Immature natural killer cell (primary cell): ENCODE measurements around the gene RING1. TPM values are rescaled to one million over a fixed set of nuclear protein-coding genes. Genes with fewer than 3 reads are reported as not detected.

ENCODE experiments used
- DNase-seq, 3 donors: peaks; one replicate each; pipeline ENCODE4 v3.0.0; 2022; ENCODE audit warnings: mixed read lengths in 1 of 3
- H3K27ac Mint-ChIP-seq, 6 donors: one replicate each; pipeline ENCODE4 v1.8.0; 2020; ENCODE audit warnings: mixed read lengths in 6 of 6, mild to moderate bottlenecking in 5 of 6, inconsistent platforms in 4 of 6, moderate library complexity in 3 of 6
- H3K27me3 Mint-ChIP-seq, 3 donors: one replicate each; pipeline ENCODE4 v1.8.0; 2020 to 2021; ENCODE audit warnings: low read depth in 3 of 3, mild to moderate bottlenecking in 3 of 3, mixed read lengths in 3 of 3, moderate library complexity in 3 of 3, inconsistent platforms in 1 of 3
- H3K36me3 Mint-ChIP-seq, 3 donors: one replicate each; pipeline ENCODE4 v1.8.0; 2020; ENCODE audit warnings: mixed read lengths in 3 of 3, inconsistent platforms in 2 of 3, mild to moderate bottlenecking in 2 of 3
- H3K4me1 Mint-ChIP-seq, 2 donors: one replicate each; pipeline ENCODE4 v1.8.0; 2020; ENCODE audit warnings: inconsistent platforms in 2 of 2, mild to moderate bottlenecking in 2 of 2, mixed read lengths in 2 of 2, moderate library complexity in 1 of 2
- H3K4me3 Mint-ChIP-seq, 5 donors: one replicate each; pipeline ENCODE4 v1.8.0; 2020; ENCODE audit warnings: mild to moderate bottlenecking in 5 of 5, mixed read lengths in 5 of 5, inconsistent platforms in 3 of 5, moderate library complexity in 3 of 5
- H3K9me3 Mint-ChIP-seq, 6 donors: one replicate each; pipeline ENCODE4 v1.8.0; 2020; ENCODE audit warnings: mild to moderate bottlenecking in 6 of 6, mixed read lengths in 6 of 6, inconsistent platforms in 4 of 6, moderate library complexity in 3 of 6
- polyA plus RNA-seq, 3 donors: library from polyadenylated mRNA; unstranded; fragments of 300-500 nt; fragmentation: Illumina TruSeq; gene quantifications; one replicate each; pipeline ENCODE4 v1.2.3, GENCODE V29; 2021

RING1 gene
- polyA plus RNA-seq, 3 donors from 2014 or later: 5.5 to 9.5 (median 9.2) TPM

DNA sequence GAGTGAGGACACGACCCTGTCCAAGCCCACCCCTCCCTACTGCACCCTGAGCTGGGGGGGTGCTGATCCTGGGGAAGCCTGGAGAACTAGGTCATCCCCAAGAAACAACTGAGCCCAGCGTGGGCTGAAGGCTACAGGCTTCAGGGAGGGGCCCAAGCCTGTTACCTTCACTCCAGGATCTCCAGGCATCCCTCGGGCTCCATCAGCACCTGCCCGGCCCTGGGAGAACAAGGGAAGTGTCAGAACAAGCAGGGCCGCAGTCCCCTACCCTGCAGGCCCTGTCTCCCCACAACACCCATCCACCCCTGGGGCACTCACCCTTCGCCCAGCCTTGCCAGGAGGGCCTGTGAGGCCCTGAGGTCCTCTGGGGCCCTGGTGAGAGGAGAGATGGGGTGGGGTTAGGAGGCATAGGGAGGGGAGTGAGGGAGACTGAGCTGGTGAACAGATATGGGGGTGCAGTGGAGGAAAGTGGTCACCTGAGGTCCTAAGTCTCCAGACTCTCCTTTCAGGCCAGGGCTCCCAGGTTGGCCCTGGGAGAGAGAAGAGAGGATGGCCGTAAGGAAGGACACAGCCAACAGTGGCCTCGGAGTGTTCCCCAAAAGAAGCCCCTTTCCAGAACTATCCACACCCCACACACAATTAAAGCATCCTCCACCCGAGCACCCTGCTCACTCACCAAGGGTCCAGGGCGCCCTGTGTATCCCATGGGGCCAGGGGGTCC, 29.4 kb upstream of the RING1 start:
- H3K27me3 Mint-ChIP-seq: peaks cover 9 to 16% (median 9%) of the 10 kb centered on the region in 3 donors

DNA sequence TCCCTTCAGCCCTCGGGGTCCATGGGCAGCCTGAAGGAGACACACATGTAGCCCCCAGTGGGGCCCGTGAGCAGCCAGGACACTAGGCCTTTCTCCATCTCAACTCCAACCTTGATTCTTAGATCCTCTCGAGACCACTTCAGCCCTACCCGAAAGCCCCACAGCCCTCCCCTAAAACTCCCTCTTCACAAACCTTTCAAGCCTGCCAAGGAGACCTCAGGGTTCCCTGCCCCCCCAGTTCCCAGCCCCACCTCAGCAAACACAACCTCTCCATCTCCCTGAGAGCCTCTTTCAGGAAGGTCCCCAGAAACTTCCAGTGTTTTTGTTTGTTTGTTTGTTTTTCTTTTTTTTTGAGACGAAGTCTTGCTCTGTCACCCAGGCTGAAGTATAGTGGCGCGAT, 27.2 kb upstream of the RING1 start:
- H3K36me3 Mint-ChIP-seq: peaks cover 16 to 21% (median 19%) of the 10 kb centered on the region in 3 donors
- peak overlapping the region in 3 of 6 donors; percentile 11 to 40 (median 36) for H3K27ac Mint-ChIP-seq
- DNase-seq: no peak
- peaks cover 5 to 12% (median 9%) of the 10 kb centered on the region in 3 donors for H3K27me3 Mint-ChIP-seq
- no peak overlapping the region for H3K4me3 Mint-ChIP-seq
- H3K9me3 Mint-ChIP-seq: peaks cover 2 to 11% (median 7%) of the 10 kb centered on the region in 6 donors
- H3K4me1 Mint-ChIP-seq: peaks cover 20 to 24% of the 10 kb centered on the region in 2 donors

More for the DNA sequence above, 29.4 kb upstream of the RING1 start:
- Mint-ChIP-seq H3K36me3 (peaks cover 12 to 14% (median 13%) of the 10 kb centered on the region in 3 donors), H3K4me1 (peaks cover 15 to 16% of the 10 kb centered on the region in 2 donors), H3K9me3 (peaks cover 2 to 11% (median 7%) of the 10 kb centered on the region in 6 donors), H3K27ac (no peak overlapping the region), H3K4me3 (no peak overlapping the region)
- no peak for DNase-seq

DNA sequence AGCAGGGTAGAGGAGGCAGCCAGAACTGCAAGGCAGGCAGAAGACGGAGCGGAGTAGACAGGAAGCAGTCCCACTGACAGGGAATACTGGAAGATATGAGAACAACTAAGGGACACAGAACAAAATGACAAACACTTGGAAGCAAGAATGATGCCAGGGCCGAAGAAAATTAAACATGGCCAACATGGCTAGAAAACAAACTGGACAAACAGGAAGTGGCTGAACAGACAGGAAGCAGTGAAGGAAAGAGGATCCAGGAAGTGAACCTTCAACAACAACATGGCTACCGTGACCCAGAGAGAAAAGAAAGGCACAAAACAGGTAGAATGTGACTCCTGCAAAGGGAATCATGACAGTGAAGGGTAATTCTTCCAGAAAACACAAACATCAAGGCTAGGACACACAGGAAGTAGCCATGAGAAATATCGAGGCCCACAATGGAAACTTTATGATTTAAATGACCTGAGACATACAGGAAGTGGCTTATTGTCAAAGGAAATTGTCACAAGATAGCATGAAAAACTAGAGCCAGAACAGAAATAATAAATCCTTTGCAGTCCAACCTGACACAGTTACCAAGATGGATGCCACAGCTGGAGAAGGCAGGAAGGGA, 25.1 kb upstream of the RING1 start:
- DNase-seq: peak; percentile 40 to 48 (median 44)
- H3K27ac Mint-ChIP-seq: peak overlapping the region; percentile 51 to 96 (median 92)
- H3K36me3 Mint-ChIP-seq: peaks cover 16 to 30% (median 19%) of the 10 kb centered on the region in 3 donors
- peak overlapping the region; percentile 33 to 84 (median 76) for H3K4me3 Mint-ChIP-seq
- peaks cover 2 to 11% (median 7%) of the 10 kb centered on the region in 6 donors for H3K9me3 Mint-ChIP-seq
- H3K27me3 Mint-ChIP-seq: peaks cover 6 to 11% (median 8%) of the 10 kb centered on the region in 3 donors
- peaks cover 20 to 24% of the 10 kb centered on the region in 2 donors for H3K4me1 Mint-ChIP-seq

DNA sequence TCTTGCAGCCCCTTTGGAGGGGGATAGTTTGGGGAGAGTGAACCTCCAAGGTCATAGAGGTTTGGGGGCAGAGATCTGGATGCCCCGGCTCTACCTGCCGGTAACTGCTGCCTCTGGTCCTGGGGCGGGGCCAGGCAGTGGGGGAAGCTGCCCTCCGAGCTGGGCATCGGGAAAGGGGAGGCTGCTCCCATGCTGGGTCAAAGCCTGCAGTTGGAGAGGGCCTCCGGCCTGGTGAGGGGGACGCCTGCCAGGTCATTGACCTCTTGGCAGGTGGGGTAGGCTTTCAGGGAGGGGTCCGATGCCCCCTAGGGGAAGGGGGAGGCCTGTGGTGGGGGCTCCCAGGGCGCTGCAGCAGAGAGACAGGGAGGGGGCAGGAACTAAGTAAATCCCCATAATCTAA, 23.1 kb upstream of the RING1 start:
- peaks cover 16 to 35% (median 19%) of the 10 kb centered on the region in 3 donors for H3K36me3 Mint-ChIP-seq
- H3K27me3 Mint-ChIP-seq: peaks cover 9 to 13% (median 10%) of the 10 kb centered on the region in 3 donors
- peaks cover 20 to 24% of the 10 kb centered on the region in 2 donors for H3K4me1 Mint-ChIP-seq
- no peak overlapping the region for H3K27ac Mint-ChIP-seq
- DNase-seq: no peak
- H3K4me3 Mint-ChIP-seq: no peak overlapping the region
- H3K9me3 Mint-ChIP-seq: peaks cover 2 to 11% (median 7%) of the 10 kb centered on the region in 6 donors

DNA sequence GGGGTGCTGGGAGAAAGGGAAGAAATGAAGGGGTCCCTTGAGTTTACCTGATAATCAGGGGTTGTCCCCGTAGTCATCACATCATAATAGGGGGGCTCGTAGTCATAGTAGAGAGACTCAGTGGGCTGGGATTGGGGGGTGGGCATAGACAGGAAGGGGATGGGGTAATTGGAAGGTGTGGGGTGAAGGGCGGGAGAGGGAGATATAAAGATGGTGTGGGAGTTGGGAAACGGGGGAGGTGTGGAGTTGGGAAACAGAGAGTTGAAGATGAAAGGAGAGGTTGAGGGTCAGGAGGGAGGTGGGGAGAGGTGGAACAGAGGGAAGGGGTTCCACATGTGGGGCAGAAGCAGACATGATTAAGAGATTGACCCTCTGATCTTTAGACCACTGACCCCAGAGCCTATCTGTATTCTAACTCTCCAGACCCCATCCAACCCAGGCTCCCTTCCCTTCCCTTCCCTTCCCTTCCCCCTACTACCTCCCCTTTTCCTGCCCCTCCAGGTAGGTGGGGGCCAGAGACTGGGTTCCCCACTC, 22.6 kb upstream of the RING1 start:
- peaks cover 20 to 24% of the 10 kb centered on the region in 2 donors for H3K4me1 Mint-ChIP-seq
- H3K4me3 Mint-ChIP-seq: no peak overlapping the region
- H3K27ac Mint-ChIP-seq: no peak overlapping the region
- H3K9me3 Mint-ChIP-seq: peaks cover 2 to 11% (median 7%) of the 10 kb centered on the region in 6 donors
- no peak for DNase-seq
- H3K27me3 Mint-ChIP-seq: peaks cover 9 to 13% (median 12%) of the 10 kb centered on the region in 3 donors
- peaks cover 16 to 35% (median 19%) of the 10 kb centered on the region in 3 donors for H3K36me3 Mint-ChIP-seq

GRCh38 chr6:33187809-33188208, 20.5 kb upstream of the RING1 start:
- no peak for DNase-seq
- peaks cover 14 to 33% (median 16%) of the 10 kb centered on the region in 3 donors for H3K36me3 Mint-ChIP-seq
- peak overlapping the region in 1 of 6 donors; percentile 38 for H3K27ac Mint-ChIP-seq
- peaks cover 2 to 10% (median 7%) of the 10 kb centered on the region in 6 donors for H3K9me3 Mint-ChIP-seq
- H3K4me3 Mint-ChIP-seq: no peak overlapping the region
- peaks cover 9 to 16% (median 16%) of the 10 kb centered on the region in 3 donors for H3K27me3 Mint-ChIP-seq
- peaks cover 23 to 25% of the 10 kb centered on the region in 2 donors for H3K4me1 Mint-ChIP-seq

GRCh38 chr6:33189164-33189563, 19.1 kb upstream of the RING1 start:
- peaks cover 0 to 3% (median 0%) of the 10 kb centered on the region in 6 donors for H3K9me3 Mint-ChIP-seq

GRCh38 chr6:33189625-33190448, 18.5 kb upstream of the RING1 start:
- H3K4me1 Mint-ChIP-seq: peaks cover 9 to 13% of the 10 kb centered on the region in 2 donors
- peaks cover 5 to 20% (median 5%) of the 10 kb centered on the region in 3 donors for H3K36me3 Mint-ChIP-seq
- peaks cover 0 to 1% (median 0%) of the 10 kb centered on the region in 6 donors for H3K9me3 Mint-ChIP-seq
- no peak overlapping the region for H3K27ac Mint-ChIP-seq
- DNase-seq: no peak
- peaks cover 1 to 16% (median 14%) of the 10 kb centered on the region in 3 donors for H3K27me3 Mint-ChIP-seq
- peak overlapping the region in 1 of 5 donors; percentile 37 for H3K4me3 Mint-ChIP-seq

More at GRCh38 chr6:33189164-33189563, 19.1 kb upstream of the RING1 start:
- Mint-ChIP-seq H3K36me3 (peaks cover 4 to 21% (median 5%) of the 10 kb centered on the region in 3 donors), H3K27ac (no peak overlapping the region), H3K4me1 (peaks cover 15 to 16% of the 10 kb centered on the region in 2 donors), H3K27me3 (peaks cover 1 to 16% (median 14%) of the 10 kb centered on the region in 3 donors), H3K4me3 (no peak overlapping the region)
- DNase-seq: no peak

- peaks cover 1 to 16% (median 14%) of the 10 kb centered on the region in 3 donors for H3K27me3 Mint-ChIP-seq
- peaks cover 10 to 26% (median 13%) of the 10 kb centered on the region in 3 donors for H3K36me3 Mint-ChIP-seq
- DNase-seq: no peak
- no peak overlapping the region for H3K27ac Mint-ChIP-seq
- peaks cover 0 to 1% (median 0%) of the 10 kb centered on the region in 6 donors for H3K9me3 Mint-ChIP-seq
- H3K4me3 Mint-ChIP-seq: peak overlapping the region in 1 of 5 donors; percentile 37
- peaks cover 12 to 13% of the 10 kb centered on the region in 2 donors for H3K4me1 Mint-ChIP-seq
Observed at GRCh38 chr6:33190504-33191107, 17.7 kb upstream of the RING1 start.

DNA sequence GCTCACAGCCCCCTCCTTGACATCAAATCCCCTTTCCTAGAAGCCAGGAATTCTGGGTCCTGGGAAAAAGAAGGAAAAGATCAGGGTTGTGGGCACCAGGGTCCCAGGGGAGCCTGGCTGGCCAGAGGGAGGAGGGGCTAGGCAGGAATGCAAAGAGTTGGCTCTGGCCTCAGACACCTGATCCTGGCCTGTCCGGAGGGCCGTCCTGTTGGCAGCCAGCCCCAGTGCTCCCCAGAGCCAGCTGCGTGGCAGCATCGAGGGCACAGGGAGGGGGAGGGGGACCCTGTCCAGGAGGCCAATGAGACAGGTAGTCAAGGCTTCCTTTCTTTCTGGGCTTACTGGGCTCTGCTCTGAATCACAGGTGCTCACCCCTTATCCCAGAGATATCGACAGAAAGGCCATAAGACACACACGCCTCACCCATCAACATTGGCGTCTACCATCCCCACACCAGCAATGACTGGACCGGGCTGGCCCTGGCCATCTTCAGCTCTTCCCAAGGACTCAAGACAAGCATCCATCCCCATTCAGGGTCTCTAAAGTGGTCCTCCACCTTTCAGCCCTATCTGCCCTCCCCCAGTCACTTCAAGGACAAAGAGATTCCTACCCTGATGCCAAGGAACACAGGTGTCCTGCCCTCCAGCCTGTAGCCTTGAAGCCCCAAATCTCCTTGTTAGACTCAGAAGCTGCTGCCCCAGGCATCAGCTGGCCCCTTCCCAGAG, 16.8 kb upstream of the RING1 start:
- Mint-ChIP-seq H3K27ac (no peak overlapping the region), H3K4me1 (peaks cover 13 to 15% of the 10 kb centered on the region in 2 donors), H3K9me3 (peaks cover 0 to 1% (median 0%) of the 10 kb centered on the region in 6 donors), H3K36me3 (peaks cover 19 to 33% (median 21%) of the 10 kb centered on the region in 3 donors), H3K4me3 (peak overlapping the region in 3 of 5 donors; percentile 24 to 79 (median 58)), H3K27me3 (peaks cover 1 to 18% (median 15%) of the 10 kb centered on the region in 3 donors)
- DNase-seq: no peak

DNA sequence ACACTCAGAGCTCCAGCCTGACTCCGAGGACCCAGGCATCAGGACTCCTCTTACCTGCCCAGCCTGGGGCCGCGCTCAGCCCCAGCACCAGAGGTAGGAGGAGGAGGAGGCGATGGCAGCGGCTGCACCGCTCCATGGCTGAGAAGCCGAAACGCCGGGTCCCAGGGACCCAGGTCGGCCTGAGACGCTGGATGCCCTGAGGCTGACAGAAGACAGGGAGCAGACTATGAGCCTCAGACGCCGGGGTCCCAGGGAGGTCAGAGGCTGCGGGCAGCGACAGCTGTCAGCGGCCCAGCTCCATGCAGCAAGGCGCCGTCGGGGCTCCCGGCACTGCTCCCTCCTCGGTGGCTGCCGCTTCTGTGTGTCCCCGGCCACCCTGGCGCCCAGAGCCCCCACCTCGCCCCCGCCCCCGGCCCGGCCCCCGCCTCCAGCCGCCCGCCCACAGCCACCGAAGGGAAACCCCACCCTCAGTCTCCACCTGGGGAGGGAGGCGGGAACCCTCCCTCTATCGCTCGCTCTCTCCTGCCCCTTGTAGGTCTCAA, 16.1 kb upstream of the RING1 start, which contains the start of gene COL11A2:
TSS of gene COL11A2 (minus strand) at position 363 of the 542 bp plus-strand sequence. CDS start at position 136, 227 bp downstream.
- H3K36me3 Mint-ChIP-seq: peaks cover 20 to 35% (median 23%) of the 10 kb centered on the region in 3 donors
- no peak for DNase-seq
- H3K9me3 Mint-ChIP-seq: peaks cover 0 to 1% (median 0%) of the 10 kb centered on the region in 6 donors
- peaks cover 14 to 22% of the 10 kb centered on the region in 2 donors for H3K4me1 Mint-ChIP-seq
- H3K27me3 Mint-ChIP-seq: peaks cover 1 to 18% (median 11%) of the 10 kb centered on the region in 3 donors
- peak within 1 kb of the TSS; percentile 79 to 89 (median 80) for H3K4me3 Mint-ChIP-seq
- H3K27ac Mint-ChIP-seq: peak within 1 kb of the TSS in 5 of 6 donors; percentile 29 to 63 (median 47)
